ENCODE results near the gene CELF4.
"Not testable (repeated sequence)": the region's sequence is repeated elsewhere in the genome, so short reads cannot be mapped to it uniquely, and the experiment has no call there.

CELF4 gene

DNA sequence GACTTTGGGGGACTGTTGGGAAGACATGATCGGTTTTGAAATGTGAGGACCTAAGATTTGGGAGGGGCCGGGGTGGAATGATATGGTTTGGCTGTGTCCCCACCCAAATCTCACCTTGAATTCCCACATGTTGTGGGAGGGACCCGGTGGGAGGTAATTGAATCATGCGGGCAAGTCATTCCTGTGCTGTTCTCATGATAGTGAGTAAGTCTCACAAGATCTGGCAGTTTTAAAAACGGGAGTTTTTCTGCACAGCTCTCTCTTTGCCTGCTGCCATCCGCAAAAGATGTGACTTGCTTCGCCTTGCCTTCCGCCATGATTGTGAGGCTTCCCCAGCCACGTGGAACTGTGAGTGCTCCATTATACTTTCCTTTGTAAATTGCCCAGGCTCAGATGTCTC lies 207.5 kb downstream of the CELF4 start:
- H3K27ac ChIP-seq (replicated peaks); H3K4me3 ChIP-seq (replicated peaks; ENCODE audit: insufficient read depth, low read length); DNase-seq (ENCODE audit: low read depth in 1 of 2, low spot score in 1 of 2): not testable (repeated sequence)
- peaks cover 27% of the 10 kb centered on the region for H3K27me3 ChIP-seq (ENCODE audit: insufficient read depth, poor library complexity, severe bottlenecking)

DNA sequence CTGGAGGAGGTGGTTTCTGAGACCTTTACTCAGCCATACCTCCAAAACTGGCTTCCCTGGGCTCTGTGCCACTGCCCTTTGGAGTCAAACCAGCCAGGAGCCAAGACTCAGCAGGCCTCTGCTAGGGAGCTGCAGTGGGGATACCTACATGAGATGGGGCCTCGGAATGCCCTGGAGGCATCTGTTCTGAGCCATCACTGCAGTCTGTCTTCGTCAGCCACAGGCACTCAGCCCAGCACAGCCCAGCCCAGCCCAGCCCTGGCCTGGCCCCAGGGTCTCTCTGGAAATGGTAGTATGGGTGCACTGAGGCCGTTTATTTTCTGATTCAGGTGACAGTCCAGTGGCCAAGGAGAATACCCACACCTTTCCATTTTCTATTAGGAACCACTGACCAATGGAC lies 209.8 kb downstream of the CELF4 start:
- Histone ChIP-seq H3K27ac (replicated peaks) (no peak overlapping the region), H3K27me3 (ENCODE audit: insufficient read depth, poor library complexity, severe bottlenecking) (peaks cover 7% of the 10 kb centered on the region), H3K4me3 (replicated peaks; ENCODE audit: insufficient read depth, low read length) (no peak overlapping the region)
- DNase-seq (ENCODE audit: low read depth in 1 of 2, low spot score in 1 of 2), result no peak
- TF ChIP-seq SPI1 (IDR thresholded peaks at IDR 0.05; ENCODE audit: borderline replicate concordance, low read depth) (no peak), GABPA (IDR thresholded peaks at IDR 0.05; ENCODE audit: low read depth) (no peak), POLR2AphosphoS5 (IDR thresholded peaks at IDR 0.05; ENCODE audit: low read depth) (no peak)
- TF ChIP-seq, protein P1, sequence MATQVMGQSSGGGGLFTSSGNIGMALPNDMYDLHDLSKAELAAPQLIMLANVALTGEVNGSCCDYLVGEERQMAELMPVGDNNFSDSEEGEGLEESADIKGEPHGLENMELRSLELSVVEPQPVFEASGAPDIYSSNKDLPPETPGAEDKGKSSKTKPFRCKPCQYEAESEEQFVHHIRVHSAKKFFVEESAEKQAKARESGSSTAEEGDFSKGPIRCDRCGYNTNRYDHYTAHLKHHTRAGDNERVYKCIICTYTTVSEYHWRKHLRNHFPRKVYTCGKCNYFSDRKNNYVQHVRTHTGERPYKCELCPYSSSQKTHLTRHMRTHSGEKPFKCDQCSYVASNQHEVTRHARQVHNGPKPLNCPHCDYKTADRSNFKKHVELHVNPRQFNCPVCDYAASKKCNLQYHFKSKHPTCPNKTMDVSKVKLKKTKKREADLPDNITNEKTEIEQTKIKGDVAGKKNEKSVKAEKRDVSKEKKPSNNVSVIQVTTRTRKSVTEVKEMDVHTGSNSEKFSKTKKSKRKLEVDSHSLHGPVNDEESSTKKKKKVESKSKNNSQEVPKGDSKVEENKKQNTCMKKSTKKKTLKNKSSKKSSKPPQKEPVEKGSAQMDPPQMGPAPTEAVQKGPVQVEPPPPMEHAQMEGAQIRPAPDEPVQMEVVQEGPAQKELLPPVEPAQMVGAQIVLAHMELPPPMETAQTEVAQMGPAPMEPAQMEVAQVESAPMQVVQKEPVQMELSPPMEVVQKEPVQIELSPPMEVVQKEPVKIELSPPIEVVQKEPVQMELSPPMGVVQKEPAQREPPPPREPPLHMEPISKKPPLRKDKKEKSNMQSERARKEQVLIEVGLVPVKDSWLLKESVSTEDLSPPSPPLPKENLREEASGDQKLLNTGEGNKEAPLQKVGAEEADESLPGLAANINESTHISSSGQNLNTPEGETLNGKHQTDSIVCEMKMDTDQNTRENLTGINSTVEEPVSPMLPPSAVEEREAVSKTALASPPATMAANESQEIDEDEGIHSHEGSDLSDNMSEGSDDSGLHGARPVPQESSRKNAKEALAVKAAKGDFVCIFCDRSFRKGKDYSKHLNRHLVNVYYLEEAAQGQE (IDR thresholded peaks at IDR 0.05; ENCODE audit: insufficient replicate concordance, low read depth), result no peak

DNA sequence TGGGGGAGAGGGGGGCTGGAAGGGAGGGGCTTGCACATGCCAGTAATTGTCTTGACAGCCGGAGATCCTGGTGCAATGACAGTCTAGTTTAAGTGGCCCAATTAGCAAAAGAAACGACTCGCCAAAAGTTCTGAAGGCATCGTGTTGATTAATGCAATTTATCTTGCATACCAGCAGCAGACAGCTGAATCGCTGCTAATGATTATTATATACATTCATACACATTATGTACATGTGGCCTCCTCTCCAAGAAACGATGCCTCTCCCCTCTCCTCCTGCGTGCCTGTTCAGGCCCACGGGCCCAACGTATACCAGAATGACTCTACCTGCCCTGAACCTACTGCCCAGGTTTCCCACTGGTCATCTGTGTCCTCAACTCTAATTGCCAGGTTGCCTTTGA lies 214.5 kb downstream of the CELF4 start:
- DNase-seq (ENCODE audit: low read depth in 1 of 2, low spot score in 1 of 2), result no peak
- Histone ChIP-seq H3K4me3 (replicated peaks; ENCODE audit: insufficient read depth, low read length) (no peak overlapping the region), H3K27me3 (ENCODE audit: insufficient read depth, poor library complexity, severe bottlenecking) (no peaks in the 10 kb centered on the region), H3K27ac (replicated peaks) (no peak overlapping the region)
- TF ChIP-seq SPI1 (IDR thresholded peaks at IDR 0.05; ENCODE audit: borderline replicate concordance, low read depth) (no peak), POLR2AphosphoS5 (IDR thresholded peaks at IDR 0.05; ENCODE audit: low read depth) (no peak), GABPA (IDR thresholded peaks at IDR 0.05; ENCODE audit: low read depth) (no peak)
- TF ChIP-seq, protein P2, sequence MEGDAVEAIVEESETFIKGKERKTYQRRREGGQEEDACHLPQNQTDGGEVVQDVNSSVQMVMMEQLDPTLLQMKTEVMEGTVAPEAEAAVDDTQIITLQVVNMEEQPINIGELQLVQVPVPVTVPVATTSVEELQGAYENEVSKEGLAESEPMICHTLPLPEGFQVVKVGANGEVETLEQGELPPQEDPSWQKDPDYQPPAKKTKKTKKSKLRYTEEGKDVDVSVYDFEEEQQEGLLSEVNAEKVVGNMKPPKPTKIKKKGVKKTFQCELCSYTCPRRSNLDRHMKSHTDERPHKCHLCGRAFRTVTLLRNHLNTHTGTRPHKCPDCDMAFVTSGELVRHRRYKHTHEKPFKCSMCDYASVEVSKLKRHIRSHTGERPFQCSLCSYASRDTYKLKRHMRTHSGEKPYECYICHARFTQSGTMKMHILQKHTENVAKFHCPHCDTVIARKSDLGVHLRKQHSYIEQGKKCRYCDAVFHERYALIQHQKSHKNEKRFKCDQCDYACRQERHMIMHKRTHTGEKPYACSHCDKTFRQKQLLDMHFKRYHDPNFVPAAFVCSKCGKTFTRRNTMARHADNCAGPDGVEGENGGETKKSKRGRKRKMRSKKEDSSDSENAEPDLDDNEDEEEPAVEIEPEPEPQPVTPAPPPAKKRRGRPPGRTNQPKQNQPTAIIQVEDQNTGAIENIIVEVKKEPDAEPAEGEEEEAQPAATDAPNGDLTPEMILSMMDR (IDR thresholded peaks at IDR 0.05; ENCODE audit: insufficient read depth, low read length), result no peak
- TF ChIP-seq, protein P1 (IDR thresholded peaks at IDR 0.05; ENCODE audit: insufficient replicate concordance, low read depth), result no peak

DNA sequence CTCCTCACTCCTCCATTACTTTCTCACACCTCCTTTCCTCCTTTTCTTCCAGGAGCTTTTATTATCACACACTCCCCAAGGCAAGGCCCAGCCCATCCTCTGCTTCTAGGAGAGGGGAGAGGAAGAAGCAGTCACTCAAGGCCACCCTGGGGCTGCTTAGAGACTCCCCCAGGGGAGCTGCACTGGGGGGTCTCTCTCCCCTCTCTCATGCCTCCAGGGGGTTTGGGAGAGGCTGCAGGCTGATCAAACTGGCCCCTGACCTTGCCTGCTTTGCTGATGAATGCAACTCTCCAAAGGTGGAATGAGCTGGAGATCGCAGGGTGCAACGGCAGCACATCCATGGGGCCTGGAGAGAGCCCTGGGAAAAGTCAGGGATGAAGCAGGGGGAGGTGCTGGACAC lies 216.9 kb downstream of the CELF4 start:
- peaks cover 4% of the 10 kb centered on the region for H3K27me3 ChIP-seq (ENCODE audit: insufficient read depth, poor library complexity, severe bottlenecking)
- no peak overlapping the region for H3K27ac ChIP-seq (replicated peaks)
- no peak for DNase-seq (ENCODE audit: low read depth in 1 of 2, low spot score in 1 of 2)
- TF ChIP-seq, protein P1 (IDR thresholded peaks at IDR 0.05; ENCODE audit: insufficient replicate concordance, low read depth), result no peak
- no peak for TF ChIP-seq POLR2AphosphoS5 (IDR thresholded peaks at IDR 0.05; ENCODE audit: low read depth)
- TF ChIP-seq, protein P2 (IDR thresholded peaks at IDR 0.05; ENCODE audit: insufficient read depth, low read length), result no peak
- no peak for TF ChIP-seq GABPA (IDR thresholded peaks at IDR 0.05; ENCODE audit: low read depth)
- no peak overlapping the region for H3K4me3 ChIP-seq (replicated peaks; ENCODE audit: insufficient read depth, low read length)
